Measurements from ENCODE around the gene AVPR2.

DNA sequence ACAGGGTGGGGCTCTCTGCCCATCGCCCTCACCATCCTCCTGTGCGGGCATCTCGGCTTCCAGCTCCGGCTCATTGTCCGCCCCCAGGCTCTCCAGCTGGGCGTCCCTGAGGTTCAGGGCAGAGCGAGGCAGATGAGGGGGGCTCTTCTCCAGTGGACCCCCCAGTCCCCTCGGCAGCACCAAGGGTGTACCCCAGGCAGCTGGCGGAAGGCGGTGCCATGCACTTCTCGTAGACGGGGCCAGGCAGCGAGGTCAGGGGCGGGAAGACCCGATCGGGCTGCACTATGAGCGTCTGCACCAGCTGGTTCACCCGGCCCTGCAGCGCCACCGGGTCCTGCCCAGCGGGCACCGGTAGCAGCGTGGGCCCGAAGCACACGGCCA is 5.5 kb downstream of the AVPR2 start:
- TF ChIP-seq POLR2A (IDR thresholded peaks at IDR 0.05; ENCODE audit: low read length) (no peak), GATA1 (IDR thresholded peaks at IDR 0.05; ENCODE audit: low read depth, low read length) (no peak)
